Measurements from ENCODE around the gene KCNE2.
A peak's percentile ranks its signal among the peaks of the same experiment; 100 is the strongest.

KCNE2 gene

GRCh38 chr21:34351786-34352241 is 12.0 kb upstream of the KCNE2 start:
- TF ChIP-seq EZH2phosphoT487 (IDR thresholded peaks at IDR 0.05; ENCODE audit: low read depth), result no peak
- TF ChIP-seq, protein P1, sequence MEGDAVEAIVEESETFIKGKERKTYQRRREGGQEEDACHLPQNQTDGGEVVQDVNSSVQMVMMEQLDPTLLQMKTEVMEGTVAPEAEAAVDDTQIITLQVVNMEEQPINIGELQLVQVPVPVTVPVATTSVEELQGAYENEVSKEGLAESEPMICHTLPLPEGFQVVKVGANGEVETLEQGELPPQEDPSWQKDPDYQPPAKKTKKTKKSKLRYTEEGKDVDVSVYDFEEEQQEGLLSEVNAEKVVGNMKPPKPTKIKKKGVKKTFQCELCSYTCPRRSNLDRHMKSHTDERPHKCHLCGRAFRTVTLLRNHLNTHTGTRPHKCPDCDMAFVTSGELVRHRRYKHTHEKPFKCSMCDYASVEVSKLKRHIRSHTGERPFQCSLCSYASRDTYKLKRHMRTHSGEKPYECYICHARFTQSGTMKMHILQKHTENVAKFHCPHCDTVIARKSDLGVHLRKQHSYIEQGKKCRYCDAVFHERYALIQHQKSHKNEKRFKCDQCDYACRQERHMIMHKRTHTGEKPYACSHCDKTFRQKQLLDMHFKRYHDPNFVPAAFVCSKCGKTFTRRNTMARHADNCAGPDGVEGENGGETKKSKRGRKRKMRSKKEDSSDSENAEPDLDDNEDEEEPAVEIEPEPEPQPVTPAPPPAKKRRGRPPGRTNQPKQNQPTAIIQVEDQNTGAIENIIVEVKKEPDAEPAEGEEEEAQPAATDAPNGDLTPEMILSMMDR (IDR thresholded peaks at IDR 0.05; ENCODE audit: low read depth, low read length), result peak; percentile 77
- peak overlapping the region; percentile 57; the same call in 1 of the 2 replicates for H2AFZ ChIP-seq (ENCODE audit: low read depth, low read length)
- no peak overlapping the region for H3K4me2 ChIP-seq (ENCODE audit: low read length)
- H4K20me1 ChIP-seq (ENCODE audit: insufficient read depth, low read length), result no peaks in the 10 kb centered on the region
- no peaks in the 10 kb centered on the region for H3K9me3 ChIP-seq (ENCODE audit: insufficient read depth, low read length)
- H3K9ac ChIP-seq (ENCODE audit: low read length), result no peak overlapping the region
- H3K36me3 ChIP-seq (replicated peaks; ENCODE audit: low read depth, low read length), result no peaks in the 10 kb centered on the region
- no peaks in the 10 kb centered on the region for H3K27me3 ChIP-seq (ENCODE audit: low read depth, low read length)
- H3K4me1 ChIP-seq (ENCODE audit: low read length), result peaks cover 17% of the 10 kb centered on the region
- H3K79me2 ChIP-seq (ENCODE audit: low read length), result no peaks in the 10 kb centered on the region
- no peak overlapping the region for H3K4me3 ChIP-seq (ENCODE audit: low read length)
- H3K27ac ChIP-seq (ENCODE audit: low read length), result no peak overlapping the region

GRCh38 chr21:34352556-34352955 is 11.2 kb upstream of the KCNE2 start:
- no peaks in the 10 kb centered on the region for H3K79me2 ChIP-seq (ENCODE audit: low read length)
- no peak overlapping the region for H2AFZ ChIP-seq (ENCODE audit: low read depth, low read length)
- H4K20me1 ChIP-seq (ENCODE audit: insufficient read depth, low read length), result no peaks in the 10 kb centered on the region
- H3K4me2 ChIP-seq (ENCODE audit: low read length), result no peak overlapping the region
- H3K27ac ChIP-seq (ENCODE audit: low read length), result no peak overlapping the region
- no peaks in the 10 kb centered on the region for H3K27me3 ChIP-seq (ENCODE audit: low read depth, low read length)
- H3K4me3 ChIP-seq (ENCODE audit: low read length), result no peak overlapping the region
- no peak overlapping the region for H3K9ac ChIP-seq (ENCODE audit: low read length)
- H3K4me1 ChIP-seq (ENCODE audit: low read length), result peaks cover 17% of the 10 kb centered on the region
- H3K9me3 ChIP-seq (ENCODE audit: insufficient read depth, low read length), result no peaks in the 10 kb centered on the region
- TF ChIP-seq, protein P1 (IDR thresholded peaks at IDR 0.05; ENCODE audit: low read depth, low read length), result no peak
- no peak for TF ChIP-seq EZH2phosphoT487 (IDR thresholded peaks at IDR 0.05; ENCODE audit: low read depth)
- H3K36me3 ChIP-seq (replicated peaks; ENCODE audit: low read depth, low read length), result no peaks in the 10 kb centered on the region

- H3K79me2 ChIP-seq (ENCODE audit: low read length), result no peaks in the 10 kb centered on the region
- no peaks in the 10 kb centered on the region for H4K20me1 ChIP-seq (ENCODE audit: insufficient read depth, low read length)
- H3K9me3 ChIP-seq (ENCODE audit: insufficient read depth, low read length), result no peaks in the 10 kb centered on the region
- no peaks in the 10 kb centered on the region for H3K27me3 ChIP-seq (ENCODE audit: low read depth, low read length)
- H3K4me3 ChIP-seq (ENCODE audit: low read length), result no peak overlapping the region
- peak overlapping the region; percentile 18; the same call in 1 of the 2 replicates for H3K4me2 ChIP-seq (ENCODE audit: low read length)
- no peaks in the 10 kb centered on the region for H3K36me3 ChIP-seq (replicated peaks; ENCODE audit: low read depth, low read length)
- H2AFZ ChIP-seq (ENCODE audit: low read depth, low read length), result no peak overlapping the region
- TF ChIP-seq, protein P1 (IDR thresholded peaks at IDR 0.05; ENCODE audit: low read depth, low read length), result no peak
- no peak for TF ChIP-seq EZH2phosphoT487 (IDR thresholded peaks at IDR 0.05; ENCODE audit: low read depth)
- no peak overlapping the region for H3K27ac ChIP-seq (ENCODE audit: low read length)
- peaks cover 17% of the 10 kb centered on the region for H3K4me1 ChIP-seq (ENCODE audit: low read length)
- no peak overlapping the region for H3K9ac ChIP-seq (ENCODE audit: low read length)
Measured at GRCh38 chr21:34353182-34353581, 10.6 kb upstream of the KCNE2 start.

GRCh38 chr21:34354836-34355235 is 9.0 kb upstream of the KCNE2 start:
- Histone ChIP-seq H3K4me3 (ENCODE audit: low read length) (no peak overlapping the region), H3K9ac (ENCODE audit: low read length) (no peak overlapping the region), H2AFZ (ENCODE audit: low read depth, low read length) (no peak overlapping the region), H3K4me1 (ENCODE audit: low read length) (peaks cover 17% of the 10 kb centered on the region), H3K27ac (ENCODE audit: low read length) (no peak overlapping the region), H3K36me3 (replicated peaks; ENCODE audit: low read depth, low read length) (no peaks in the 10 kb centered on the region), H4K20me1 (ENCODE audit: insufficient read depth, low read length) (no peaks in the 10 kb centered on the region), H3K9me3 (ENCODE audit: insufficient read depth, low read length) (no peaks in the 10 kb centered on the region), H3K4me2 (ENCODE audit: low read length) (no peak overlapping the region), H3K27me3 (ENCODE audit: low read depth, low read length) (no peaks in the 10 kb centered on the region), H3K79me2 (ENCODE audit: low read length) (no peaks in the 10 kb centered on the region)
- TF ChIP-seq EZH2phosphoT487 (IDR thresholded peaks at IDR 0.05; ENCODE audit: low read depth), result no peak
- TF ChIP-seq, protein P1 (IDR thresholded peaks at IDR 0.05; ENCODE audit: low read depth, low read length), result no peak

All from OCI-LY3 (cell line).